GM12878 (cell line): ENCODE data around the gene MRC2. TPM values are rescaled to one million over a fixed set of nuclear protein-coding genes. Genes with fewer than 3 reads are reported as not detected.

Experiments
- ATAC-seq: fragments of 200-7000 bp; cut with Tn5 transposase; 3 replicates; pipeline ENCODE4 v1.9.1; 2020; ENCODE audit warnings: mild to moderate bottlenecking, moderate library complexity
- BruUV-seq: library from RNA; stranded (reverse); fragments of 400-500 nt; replicated peaks from 2 replicates; lab custom pipeline; 2021; lab: Mats Ljungman, UMichigan
- CTCF ChIA-PET: fragments of 300-600 bp; sonication (Branson Sonifier 250); formaldehyde crosslinking; extraction: SDS; loops from one replicate; lab custom pipeline; 2021; ENCODE audit warnings: inconsistent platforms; lab: Yijun Ruan, JAX
- POLR2A ChIA-PET: fragments of 350-600 bp; formaldehyde crosslinking; extraction: SDS; loops from one replicate; lab custom pipeline; 2021; ENCODE audit warnings: inconsistent platforms; lab: Charles Lee
- RAD21 ChIA-PET: fragments of 300-600 bp; sonication (Branson Sonifier 250); formaldehyde crosslinking; loops from one replicate; lab custom pipeline; 2023; ENCODE audit warnings: antibody characterized with exemption; ENCODE audit not compliant: unreplicated experiment; lab: Charles Lee
- SMC1A ChIA-PET: fragments of 300-600 bp; sonication (Branson Sonifier 250); formaldehyde crosslinking; loops from one replicate; lab custom pipeline; 2023; ENCODE audit not compliant: unreplicated experiment, uncharacterized antibody; lab: Charles Lee
- DNase-seq: peaks from one replicate; pipeline ENCODE4 v3.0.0-alpha.2; 2011; ENCODE audit warnings: low read depth, low spot score
- FAIRE-seq: peaks from 3 replicates; lab custom pipeline; 2011; peaks lifted over from hg19 to GRCh38; lab: Jason Lieb, UNC
- H2AFZ ChIP-seq: 2 replicates; pipeline ENCODE4 v1.6.0; 2011; ENCODE audit warnings: low read depth, low read length, control low read depth; ENCODE audit not compliant: control insufficient read depth
- H3K27ac ChIP-seq: 2 replicates; pipeline ENCODE4 v1.5.1; 2011; ENCODE audit warnings: control low read depth; ENCODE audit not compliant: control insufficient read depth, insufficient read depth
- H3K27me3 ChIP-seq, 2 experiments: replicated peaks in 1 of 2; 2 replicates each; pipeline versions ENCODE4 v1.6.0 to v1.6.1; 2011; ENCODE audit warnings: low read length in 1 of 2; ENCODE audit not compliant: control insufficient read depth in 2 of 2, insufficient read depth in 2 of 2
- H3K36me3 ChIP-seq, 2 experiments: 2 replicates each; pipeline ENCODE4 v1.5.1; 2011; ENCODE audit warnings: low read length in 1 of 2; ENCODE audit not compliant: control insufficient read depth in 2 of 2, insufficient read depth in 2 of 2
- H3K4me1 ChIP-seq: 2 replicates; pipeline ENCODE4 v1.6.1; 2011; ENCODE audit warnings: mild to moderate bottlenecking, low read length, moderate library complexity, mixed read lengths; ENCODE audit not compliant: control insufficient read depth, insufficient read depth
- H3K4me2 ChIP-seq: 2 replicates; pipeline ENCODE4 v1.6.0; 2011; ENCODE audit warnings: control low read depth; ENCODE audit not compliant: control insufficient read depth, insufficient read depth
- H3K4me3 ChIP-seq: fragments of 200-600 bp; sonication (generic); 2 replicates; pipeline ENCODE4 v1.5.1; 2016
- H3K79me2 ChIP-seq: 2 replicates; pipeline ENCODE4 v1.6.0; 2011; ENCODE audit warnings: low read length; ENCODE audit not compliant: control insufficient read depth, insufficient read depth
- H3K9ac ChIP-seq: 2 replicates; pipeline ENCODE4 v1.8.0; 2011; ENCODE audit warnings: low read length, control low read depth, mixed read lengths; ENCODE audit not compliant: control insufficient read depth, insufficient read depth
- H3K9me3 ChIP-seq: replicated peaks from 3 replicates; pipeline ENCODE4 v1.5.1; 2011; ENCODE audit warnings: mild to moderate bottlenecking, low read length; ENCODE audit not compliant: control insufficient read depth, insufficient read depth
- H4K20me1 ChIP-seq: 2 replicates; pipeline ENCODE4 v1.6.0; 2011; ENCODE audit not compliant: control insufficient read depth, insufficient read depth
- EP300 ChIP-seq, 2 experiments: fragments of 150-350 bp in 1 of 2; IDR thresholded peaks; 2 replicates each; pipeline ENCODE4 v1.6.1; 2011 to 2012; ENCODE audit warnings: low read depth in 2 of 2, low read length in 2 of 2, borderline replicate concordance in 1 of 2, improper control_type of control experiment in 1 of 2, inconsistent platforms in 1 of 2; ENCODE audit not compliant: control insufficient read depth in 1 of 2
- GATAD2B ChIP-seq: fragments of 450-650 bp; conservative IDR thresholded peaks from 2 replicates; pipeline ENCODE4 v1.6.1; 2017; ENCODE audit warnings: low read depth, mild to moderate bottlenecking, moderate library complexity
- KDM1A ChIP-seq: fragments of 200-600 bp; sonication (generic); IDR thresholded peaks from 2 replicates; pipeline ENCODE4 v1.6.1; 2016; ENCODE audit warnings: borderline replicate concordance
- POLR2AphosphoS2 ChIP-seq: IDR thresholded peaks from 2 replicates; pipeline ENCODE4 v1.6.1; 2011; ENCODE audit warnings: low read depth, mild to moderate bottlenecking, low read length, improper control_type of control experiment, moderate library complexity
- POU2F2 ChIP-seq: IDR thresholded peaks from 3 replicates; pipeline ENCODE4 v1.6.1; 2011; ENCODE audit warnings: low read depth, mild to moderate bottlenecking, low read length, borderline replicate concordance
- RELA ChIP-seq: fragments of 450-650 bp; IDR thresholded peaks from 2 replicates; pipeline ENCODE4 v1.8.0; 2014; ENCODE audit warnings: borderline replicate concordance; ENCODE audit not compliant: partially characterized antibody
- RUNX3 ChIP-seq: IDR thresholded peaks from 2 replicates; pipeline ENCODE4 v1.6.1; 2012; ENCODE audit warnings: low read length, inconsistent platforms
- SP1 ChIP-seq: IDR thresholded peaks from one replicate; pipeline ENCODE4 v1.6.1; 2011; ENCODE audit warnings: low read depth, low read length
- ZNF207 ChIP-seq: fragments of 450-650 bp; IDR thresholded peaks from 2 replicates; pipeline ENCODE4 v1.6.1; 2014; ENCODE audit warnings: antibody characterized with exemption, mild to moderate bottlenecking, borderline replicate concordance
- ZNF217 ChIP-seq: fragments of 450-650 bp; IDR thresholded peaks from 2 replicates; pipeline ENCODE4 v1.6.1; 2017; ENCODE audit warnings: antibody characterized with exemption, mild to moderate bottlenecking
- WGBS: methylation state at CpG from one replicate; pipeline ENCODE4 v1.1.6; 2016; ENCODE audit warnings: low lambda C conversion rate; ENCODE audit not compliant: insufficient replicate concordance, insufficient coverage; ENCODE audit errors: missing lambda C conversion rate; 5-methylcytosine and 5-hydroxymethylcytosine counted together
- in situ Hi-C: fragments of 300-500 bp; cut with MboI; formaldehyde crosslinking; loops from 9 replicates; pipeline ENCODE4 v1.14.3; 2018; ENCODE audit warnings: mixed read lengths
- intact Hi-C: fragments of 100-400 bp; cut with micrococcal nuclease; formaldehyde crosslinking; loops from one replicate; pipeline ENCODE4 v1.14.2; 2022; ENCODE audit not compliant: unreplicated experiment
- polyA plus RNA-seq, 11 experiments: library from polyadenylated mRNA; depleted of rRNA in 4 of 11; unstranded in 6 of 11; stranded (reverse) in 5 of 11; fragments of >200 nt; fragmentation: Nextera tagmentation in 4 of 11; fragmentation: Illumina TruSeq in 1 of 11; extraction: Ambion mirVana in 4 of 11; extraction: Trizol in 1 of 11; gene quantifications; 1 replicate in 1 of 11; 2 replicates in 10 of 11; pipeline versions ENCODE4 v1.2.1 to v1.2.3, GENCODE V29; 2011 to 2016; ENCODE audit warnings: inconsistent platforms in 2 of 11, missing spikeins in 2 of 11, low read depth in 1 of 11
- total RNA-seq, 4 experiments: library from RNA; depleted of rRNA in 3 of 4; stranded (reverse); fragments of >200 nt in 3 of 4; fragmentation: Illumina TruSeq in 1 of 4; extraction: Trizol in 1 of 4; gene quantifications; 2 replicates each; pipeline versions ENCODE4 v1.2.1 to v1.2.3, GENCODE V29; 2013 to 2021
- TF ChIP-seq, protein P1 (sequence below): fragments of 450-650 bp; IDR thresholded peaks from 2 replicates; pipeline ENCODE4 v1.6.1; 2017; ENCODE audit warnings: low read depth, mild to moderate bottlenecking, moderate library complexity
- TF ChIP-seq, protein P2 (sequence below): fragments of 450-650 bp; IDR thresholded peaks from 2 replicates; pipeline ENCODE4 v1.6.1; 2018; ENCODE audit warnings: mild to moderate bottlenecking, low read depth, moderate library complexity; ENCODE audit not compliant: partially characterized antibody

MRC2 gene
- total and polyA plus RNA-seq, 10 of the 15 experiments (the other 5 are each of a cell fraction or from before 2014, with no cell fraction given), result 0.04 to 0.96 (median 0.30) TPM; not detected in 1

DNA sequence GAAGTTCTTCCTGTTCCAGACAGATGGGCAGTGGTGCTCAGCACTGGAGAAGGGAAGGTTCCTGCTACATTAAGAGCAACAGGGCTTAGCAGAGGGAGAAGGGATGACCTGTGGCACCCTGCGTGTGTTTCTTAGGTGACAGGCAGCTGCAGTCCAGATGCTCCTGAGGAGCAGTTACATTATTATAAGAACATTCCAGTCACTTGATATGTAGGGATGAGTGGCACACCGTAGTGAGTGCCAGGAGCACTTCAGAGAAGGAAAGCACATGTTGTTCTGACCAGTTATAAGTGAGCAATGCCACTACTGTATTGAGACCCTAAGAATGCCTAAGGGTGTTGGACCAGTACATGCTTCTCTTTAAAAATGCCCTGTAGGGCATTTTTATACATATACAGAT, 39.9 kb upstream of the MRC2 start:
- no peak overlapping the region for H3K9ac ChIP-seq
- in situ Hi-C loops, result no loop called here
- 100% methylated on average over 2 of the region's 2 CpGs for WGBS

More for the DNA sequence above, 39.9 kb upstream of the MRC2 start:
- H3K27me3 ChIP-seq, result no peaks in the 10 kb centered on the region
- FAIRE-seq (no peak), ATAC-seq (no peak), DNase-seq (no peak)
- intact Hi-C loops, result no loop called here
- H3K79me2 ChIP-seq, result no peaks in the 10 kb centered on the region
- H3K4me3 ChIP-seq, result no peak overlapping the region
- ChIA-PET CTCF (no interaction called here), POLR2A (no interaction called here), RAD21 (no interaction called here), SMC1A (no interaction called here)
- H3K9me3 ChIP-seq, result no peaks in the 10 kb centered on the region
- H3K4me2 ChIP-seq, result no peak overlapping the region
- TF ChIP-seq, protein P1, sequence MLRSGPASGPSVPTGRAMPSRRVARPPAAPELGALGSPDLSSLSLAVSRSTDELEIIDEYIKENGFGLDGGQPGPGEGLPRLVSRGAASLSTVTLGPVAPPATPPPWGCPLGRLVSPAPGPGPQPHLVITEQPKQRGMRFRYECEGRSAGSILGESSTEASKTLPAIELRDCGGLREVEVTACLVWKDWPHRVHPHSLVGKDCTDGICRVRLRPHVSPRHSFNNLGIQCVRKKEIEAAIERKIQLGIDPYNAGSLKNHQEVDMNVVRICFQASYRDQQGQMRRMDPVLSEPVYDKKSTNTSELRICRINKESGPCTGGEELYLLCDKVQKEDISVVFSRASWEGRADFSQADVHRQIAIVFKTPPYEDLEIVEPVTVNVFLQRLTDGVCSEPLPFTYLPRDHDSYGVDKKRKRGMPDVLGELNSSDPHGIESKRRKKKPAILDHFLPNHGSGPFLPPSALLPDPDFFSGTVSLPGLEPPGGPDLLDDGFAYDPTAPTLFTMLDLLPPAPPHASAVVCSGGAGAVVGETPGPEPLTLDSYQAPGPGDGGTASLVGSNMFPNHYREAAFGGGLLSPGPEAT, result no peak
- TF ChIP-seq ZNF217, result no peak
- TF ChIP-seq EP300 (IDR thresholded peaks at IDR 0.05; ENCODE audit: borderline replicate concordance in 1 of 2, control insufficient read depth in 1 of 2, low read depth in 2 of 2, low read length in 2 of 2), result no peak
- TF ChIP-seq RELA, result no peak
- no peak for TF ChIP-seq ZNF207
- TF ChIP-seq SP1, result no peak
- no peak for TF ChIP-seq POLR2AphosphoS2
- no peak for TF ChIP-seq KDM1A
- no peak for TF ChIP-seq POU2F2
- TF ChIP-seq GATAD2B, result no peak
- no peak for TF ChIP-seq RUNX3
- TF ChIP-seq, protein P2, sequence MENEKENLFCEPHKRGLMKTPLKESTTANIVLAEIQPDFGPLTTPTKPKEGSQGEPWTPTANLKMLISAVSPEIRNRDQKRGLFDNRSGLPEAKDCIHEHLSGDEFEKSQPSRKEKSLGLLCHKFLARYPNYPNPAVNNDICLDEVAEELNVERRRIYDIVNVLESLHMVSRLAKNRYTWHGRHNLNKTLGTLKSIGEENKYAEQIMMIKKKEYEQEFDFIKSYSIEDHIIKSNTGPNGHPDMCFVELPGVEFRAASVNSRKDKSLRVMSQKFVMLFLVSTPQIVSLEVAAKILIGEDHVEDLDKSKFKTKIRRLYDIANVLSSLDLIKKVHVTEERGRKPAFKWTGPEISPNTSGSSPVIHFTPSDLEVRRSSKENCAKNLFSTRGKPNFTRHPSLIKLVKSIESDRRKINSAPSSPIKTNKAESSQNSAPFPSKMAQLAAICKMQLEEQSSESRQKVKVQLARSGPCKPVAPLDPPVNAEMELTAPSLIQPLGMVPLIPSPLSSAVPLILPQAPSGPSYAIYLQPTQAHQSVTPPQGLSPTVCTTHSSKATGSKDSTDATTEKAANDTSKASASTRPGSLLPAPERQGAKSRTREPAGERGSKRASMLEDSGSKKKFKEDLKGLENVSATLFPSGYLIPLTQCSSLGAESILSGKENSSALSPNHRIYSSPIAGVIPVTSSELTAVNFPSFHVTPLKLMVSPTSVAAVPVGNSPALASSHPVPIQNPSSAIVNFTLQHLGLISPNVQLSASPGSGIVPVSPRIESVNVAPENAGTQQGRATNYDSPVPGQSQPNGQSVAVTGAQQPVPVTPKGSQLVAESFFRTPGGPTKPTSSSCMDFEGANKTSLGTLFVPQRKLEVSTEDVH, result no peak
- no peak overlapping the region for H3K27ac ChIP-seq
- H3K4me1 ChIP-seq, result no peaks in the 10 kb centered on the region
- H3K36me3 ChIP-seq, result peaks cover 2 to 18% of the 10 kb centered on the region in 2 experiments
- no TSS peak for BruUV-seq
- H2AFZ ChIP-seq, result no peak overlapping the region
- H4K20me1 ChIP-seq, result no peaks in the 10 kb centered on the region
